HEK293 (cell line): ENCODE data around the gene LUZP4.

Experiments
- ZIC2 ChIP-seq: fragments of 450-650 bp; formaldehyde crosslinking; IDR thresholded peaks from 2 replicates; pipeline ENCODE4 v1.5.1; 2016; ENCODE audit warnings: missing biosample characterization, missing genetic modification characterization
- ZNF184 ChIP-seq: fragments of 450-650 bp; IDR thresholded peaks from 2 replicates; pipeline ENCODE4 v1.5.1; 2018; ENCODE audit warnings: missing biosample characterization, mild to moderate bottlenecking, missing genetic modification characterization
- ZNF660 ChIP-seq: fragments of 450-650 bp; IDR thresholded peaks from 2 replicates; pipeline ENCODE4 v1.5.1; 2018; ENCODE audit warnings: missing biosample characterization, mild to moderate bottlenecking, missing genetic modification characterization
- TF ChIP-seq, protein P1 (sequence below): fragments of 450-650 bp; formaldehyde crosslinking; conservative IDR thresholded peaks from 2 replicates; pipeline ENCODE4 v1.5.1; 2016; ENCODE audit warnings: low read depth, missing biosample characterization, missing genetic modification characterization

DNA sequence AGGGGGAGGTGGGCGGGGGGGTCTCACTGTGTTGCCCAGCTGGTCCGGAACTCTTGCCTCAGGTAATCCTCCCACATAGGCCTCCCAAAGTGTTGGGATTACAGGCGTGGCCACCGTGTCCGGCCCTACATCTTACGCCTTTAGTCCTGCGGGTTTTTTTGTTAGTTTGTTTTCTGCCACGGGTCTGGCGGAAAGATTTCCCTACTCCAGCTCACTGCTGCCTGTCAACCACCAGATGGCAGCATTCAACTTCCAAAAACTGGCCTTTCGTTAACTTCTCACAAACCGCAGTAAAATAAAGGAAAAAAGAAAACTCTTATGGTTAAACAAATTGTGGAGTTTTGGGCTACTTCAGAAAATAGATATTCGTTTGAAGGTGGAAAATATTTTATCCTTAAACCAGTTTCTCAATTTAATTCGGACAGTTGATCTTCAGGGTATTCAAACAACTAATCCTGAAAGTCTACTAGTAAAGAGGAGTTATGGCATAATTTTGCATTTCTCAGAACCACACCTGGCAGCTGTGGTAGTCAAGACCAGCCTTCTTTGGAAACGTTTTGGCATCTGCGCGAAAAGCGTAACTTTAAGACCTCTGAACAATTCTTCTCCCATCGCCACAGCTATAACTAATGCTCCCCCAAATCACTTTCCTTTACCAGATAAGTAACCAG, 41.1 kb downstream of the LUZP4 start:
- TF ChIP-seq, protein P1, sequence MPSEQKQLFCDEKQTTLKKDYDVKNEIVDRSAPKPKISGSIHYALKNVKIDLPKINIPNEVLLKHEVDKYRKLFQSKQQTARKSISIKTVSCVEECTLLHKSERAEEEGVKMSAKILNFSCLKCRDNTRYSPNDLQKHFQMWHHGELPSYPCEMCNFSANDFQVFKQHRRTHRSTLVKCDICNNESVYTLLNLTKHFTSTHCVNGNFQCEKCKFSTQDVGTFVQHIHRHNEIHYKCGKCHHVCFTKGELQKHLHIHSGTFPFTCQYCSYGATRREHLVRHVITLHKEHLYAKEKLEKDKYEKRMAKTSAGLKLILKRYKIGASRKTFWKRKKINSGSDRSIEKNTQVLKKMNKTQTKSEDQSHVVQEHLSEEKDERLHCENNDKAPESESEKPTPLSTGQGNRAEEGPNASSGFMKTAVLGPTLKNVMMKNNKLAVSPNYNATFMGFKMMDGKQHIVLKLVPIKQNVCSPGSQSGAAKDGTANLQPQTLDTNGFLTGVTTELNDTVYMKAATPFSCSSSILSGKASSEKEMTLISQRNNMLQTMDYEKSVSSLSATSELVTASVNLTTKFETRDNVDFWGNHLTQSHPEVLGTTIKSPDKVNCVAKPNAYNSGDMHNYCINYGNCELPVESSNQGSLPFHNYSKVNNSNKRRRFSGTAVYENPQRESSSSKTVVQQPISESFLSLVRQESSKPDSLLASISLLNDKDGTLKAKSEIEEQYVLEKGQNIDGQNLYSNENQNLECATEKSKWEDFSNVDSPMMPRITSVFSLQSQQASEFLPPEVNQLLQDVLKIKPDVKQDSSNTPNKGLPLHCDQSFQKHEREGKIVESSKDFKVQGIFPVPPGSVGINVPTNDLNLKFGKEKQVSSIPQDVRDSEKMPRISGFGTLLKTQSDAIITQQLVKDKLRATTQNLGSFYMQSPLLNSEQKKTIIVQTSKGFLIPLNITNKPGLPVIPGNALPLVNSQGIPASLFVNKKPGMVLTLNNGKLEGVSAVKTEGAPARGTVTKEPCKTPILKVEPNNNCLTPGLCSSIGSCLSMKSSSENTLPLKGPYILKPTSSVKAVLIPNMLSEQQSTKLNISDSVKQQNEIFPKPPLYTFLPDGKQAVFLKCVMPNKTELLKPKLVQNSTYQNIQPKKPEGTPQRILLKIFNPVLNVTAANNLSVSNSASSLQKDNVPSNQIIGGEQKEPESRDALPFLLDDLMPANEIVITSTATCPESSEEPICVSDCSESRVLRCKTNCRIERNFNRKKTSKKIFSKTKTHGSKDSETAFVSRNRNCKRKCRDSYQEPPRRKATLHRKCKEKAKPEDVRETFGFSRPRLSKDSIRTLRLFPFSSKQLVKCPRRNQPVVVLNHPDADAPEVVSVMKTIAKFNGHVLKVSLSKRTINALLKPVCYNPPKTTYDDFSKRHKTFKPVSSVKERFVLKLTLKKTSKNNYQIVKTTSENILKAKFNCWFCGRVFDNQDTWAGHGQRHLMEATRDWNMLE (tag by site-specific recombination): no peak
- peak; percentile 66 for TF ChIP-seq ZNF660
- TF ChIP-seq ZNF184 (tag by site-specific recombination): no peak
- TF ChIP-seq ZIC2: no peak
